GM06990 (cell line): ENCODE data around the gene LRMDA.

Source experiments
- DNase-seq: peaks from one replicate; pipeline ENCODE4 v3.0.0-alpha.2; 2011; ENCODE audit not compliant: insufficient read length; ENCODE audit errors: extremely low read depth
- H3K27me3 ChIP-seq: replicated peaks from 2 replicates; pipeline ENCODE4 v1.6.0; 2011; ENCODE audit warnings: low read length; ENCODE audit not compliant: control insufficient read depth, insufficient read depth
- H3K36me3 ChIP-seq: 2 replicates; pipeline ENCODE4 v1.5.1; 2011; ENCODE audit warnings: low read length; ENCODE audit not compliant: control insufficient read depth, insufficient read depth
- H3K4me3 ChIP-seq: replicated peaks from 2 replicates; pipeline ENCODE4 v1.5.1; 2011; ENCODE audit warnings: low read depth, mild to moderate bottlenecking, control low read depth, low read length
- TF ChIP-seq, protein P1 (sequence below): IDR thresholded peaks from 2 replicates; pipeline ENCODE4 v1.5.1; 2011; ENCODE audit warnings: low read length, control low read depth, mild to moderate bottlenecking, inconsistent platforms; ENCODE audit not compliant: insufficient read depth, poor library complexity, severe bottlenecking

The LRMDA gene

GRCh38 chr10:76268530-76268929 lies 837.1 kb downstream of the LRMDA start:
- Histone ChIP-seq H3K27me3 (no peaks in the 10 kb centered on the region), H3K4me3 (no peak overlapping the region), H3K36me3 (no peaks in the 10 kb centered on the region)
- TF ChIP-seq, protein P1, sequence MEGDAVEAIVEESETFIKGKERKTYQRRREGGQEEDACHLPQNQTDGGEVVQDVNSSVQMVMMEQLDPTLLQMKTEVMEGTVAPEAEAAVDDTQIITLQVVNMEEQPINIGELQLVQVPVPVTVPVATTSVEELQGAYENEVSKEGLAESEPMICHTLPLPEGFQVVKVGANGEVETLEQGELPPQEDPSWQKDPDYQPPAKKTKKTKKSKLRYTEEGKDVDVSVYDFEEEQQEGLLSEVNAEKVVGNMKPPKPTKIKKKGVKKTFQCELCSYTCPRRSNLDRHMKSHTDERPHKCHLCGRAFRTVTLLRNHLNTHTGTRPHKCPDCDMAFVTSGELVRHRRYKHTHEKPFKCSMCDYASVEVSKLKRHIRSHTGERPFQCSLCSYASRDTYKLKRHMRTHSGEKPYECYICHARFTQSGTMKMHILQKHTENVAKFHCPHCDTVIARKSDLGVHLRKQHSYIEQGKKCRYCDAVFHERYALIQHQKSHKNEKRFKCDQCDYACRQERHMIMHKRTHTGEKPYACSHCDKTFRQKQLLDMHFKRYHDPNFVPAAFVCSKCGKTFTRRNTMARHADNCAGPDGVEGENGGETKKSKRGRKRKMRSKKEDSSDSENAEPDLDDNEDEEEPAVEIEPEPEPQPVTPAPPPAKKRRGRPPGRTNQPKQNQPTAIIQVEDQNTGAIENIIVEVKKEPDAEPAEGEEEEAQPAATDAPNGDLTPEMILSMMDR: no peak
- no peak for DNase-seq

DNA sequence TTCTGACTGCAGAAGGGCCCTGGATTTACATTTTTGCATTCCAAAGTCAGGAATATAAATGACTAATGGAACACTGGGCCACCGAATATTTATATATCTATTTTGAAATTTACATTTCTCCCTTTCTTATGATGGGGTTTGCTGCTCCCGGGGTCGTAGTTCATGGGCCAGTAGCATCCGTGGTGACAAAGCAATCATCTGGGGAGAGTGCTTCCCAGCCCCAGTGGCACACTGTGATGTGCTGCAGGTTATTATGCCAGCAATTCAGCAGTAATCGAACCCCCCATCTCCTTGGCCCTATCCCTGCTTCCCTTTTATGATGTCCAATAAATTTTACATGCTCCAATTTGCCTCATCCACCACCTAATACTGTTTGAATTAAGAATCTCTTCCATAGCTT lies 837.5 kb downstream of the LRMDA start:
- Histone ChIP-seq H3K4me3 (no peak overlapping the region), H3K36me3 (no peaks in the 10 kb centered on the region), H3K27me3 (no peaks in the 10 kb centered on the region)
- TF ChIP-seq, protein P1: no peak
- no peak for DNase-seq

GRCh38 chr10:76270464-76270863 lies 839.0 kb downstream of the LRMDA start:
- no peaks in the 10 kb centered on the region for H3K36me3 ChIP-seq
- H3K27me3 ChIP-seq: no peaks in the 10 kb centered on the region
- DNase-seq: no peak
- TF ChIP-seq, protein P1: no peak
- no peak overlapping the region for H3K4me3 ChIP-seq

GRCh38 chr10:76274933-76275332 lies 843.5 kb downstream of the LRMDA start:
- H3K4me3 ChIP-seq: no peak overlapping the region
- TF ChIP-seq, protein P1: no peak
- H3K36me3 ChIP-seq: no peaks in the 10 kb centered on the region
- H3K27me3 ChIP-seq: no peaks in the 10 kb centered on the region
- DNase-seq: no peak

DNA sequence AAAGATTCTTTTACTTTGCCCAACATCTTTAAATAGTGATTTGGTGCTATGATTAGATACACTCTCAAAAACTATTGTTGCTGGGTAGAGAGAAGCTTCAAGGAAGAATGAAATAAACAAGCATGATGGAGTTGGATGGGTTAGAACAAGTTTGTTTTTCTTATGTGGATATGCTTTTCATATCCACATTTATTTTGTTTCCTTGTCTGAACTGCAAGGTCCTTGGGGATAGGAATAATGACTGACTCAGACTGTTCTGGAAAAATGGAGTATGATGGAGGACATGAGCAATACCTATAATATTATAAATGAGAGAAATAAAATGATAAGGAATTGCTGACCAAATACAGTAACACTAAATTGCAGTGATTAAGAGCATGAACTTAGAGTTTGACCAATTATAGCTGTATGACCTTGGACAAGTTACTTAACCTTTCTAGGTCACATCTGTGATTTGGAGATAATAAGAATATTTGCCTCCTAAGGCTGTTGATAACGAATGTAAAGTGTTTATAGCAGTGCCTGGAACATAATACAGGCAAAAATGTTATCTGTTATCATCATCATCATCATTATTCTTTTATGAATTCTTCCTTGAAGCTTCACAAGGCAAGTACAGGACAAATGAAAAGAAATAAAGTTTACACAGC lies 847.5 kb downstream of the LRMDA start:
- Histone ChIP-seq H3K27me3 (no peaks in the 10 kb centered on the region), H3K36me3 (no peaks in the 10 kb centered on the region), H3K4me3 (no peak overlapping the region)
- no peak for DNase-seq
- TF ChIP-seq, protein P1: no peak

DNA sequence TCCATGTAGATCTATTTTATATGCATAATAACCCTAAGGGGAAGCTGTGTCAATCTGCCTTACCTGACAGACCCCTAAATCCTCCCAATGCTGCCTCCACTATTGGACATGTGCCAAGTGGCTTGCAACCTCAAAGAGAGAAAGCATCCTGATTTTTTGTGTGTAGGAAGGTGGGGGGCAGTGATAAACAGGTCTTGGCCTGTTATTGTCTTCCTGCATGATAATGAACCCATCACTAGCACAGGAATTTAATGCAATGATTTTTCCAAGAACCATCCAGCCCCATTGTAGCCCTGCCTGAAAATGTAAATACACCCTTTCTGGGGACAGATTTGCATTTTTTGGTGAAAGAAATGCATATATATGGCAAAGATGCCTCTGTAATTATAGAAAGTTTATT lies 850.2 kb downstream of the LRMDA start:
- TF ChIP-seq, protein P1: no peak
- H3K27me3 ChIP-seq: no peaks in the 10 kb centered on the region
- no peaks in the 10 kb centered on the region for H3K36me3 ChIP-seq
- no peak overlapping the region for H3K4me3 ChIP-seq
- no peak for DNase-seq
